ENCODE measurements around the gene STARD5.

STARD5 gene

DNA sequence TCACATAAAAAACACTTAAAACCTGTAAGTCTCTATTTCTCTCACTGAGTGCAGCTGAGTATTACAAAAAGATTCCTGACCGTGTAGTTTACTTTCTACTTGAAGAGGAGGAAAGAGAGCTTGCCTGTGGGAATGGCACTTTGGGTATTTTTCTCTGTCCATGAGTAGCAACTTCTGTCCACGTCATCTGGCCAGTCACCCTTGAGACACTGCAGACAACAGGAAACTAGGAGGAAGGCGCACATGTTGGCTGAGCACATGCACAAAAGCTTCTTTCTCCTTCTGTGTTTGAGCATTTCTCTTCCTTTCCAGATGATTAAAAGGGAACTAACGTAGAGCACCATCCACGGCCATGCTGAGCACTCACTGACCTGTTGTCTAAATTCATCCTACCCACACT lies 19.7 kb downstream of the STARD5 start:
- Histone ChIP-seq H3K27ac (ENCODE audit: low read length, poor library complexity, severe bottlenecking) (no peak overlapping the region), H2BK5ac (ENCODE audit: low read depth, low read length, poor library complexity, severe bottlenecking) (no peak overlapping the region), H2BK12ac (ENCODE audit: low read length in 2 of 2) (peak overlapping the region in 1 of 2 experiments; percentile 21), H3K4me3 (ENCODE audit: insufficient read depth in 1 of 2, low read depth in 1 of 2, low read length in 2 of 2) (no peak overlapping the region), H3K79me1 (replicated peaks; ENCODE audit: low read length, poor library complexity, severe bottlenecking) (no peaks in the 10 kb centered on the region), H3K4ac (ENCODE audit: low read depth in 1 of 2, low read length in 2 of 2) (no peak overlapping the region), H3K4me2 (ENCODE audit: low read length, poor library complexity, severe bottlenecking) (no peak overlapping the region), H3K9me3 (ENCODE audit: control insufficient read depth, low read length) (no peaks in the 10 kb centered on the region), H3K18ac (ENCODE audit: low read depth in 1 of 2, low read length in 2 of 2) (peak overlapping the region in 1 of 2 experiments; percentile 46), H3K36me3 (ENCODE audit: control insufficient read depth in 1 of 2, insufficient read depth in 2 of 2, low read depth in 1 of 2, low read length in 2 of 2) (peaks cover 0 to 45% of the 10 kb centered on the region in 2 experiments), H3K9ac (ENCODE audit: low read length) (no peak overlapping the region), H3K23ac (ENCODE audit: low read length in 2 of 2) (no peak overlapping the region), H2AK5ac (ENCODE audit: low read length, severe bottlenecking) (no peak overlapping the region), H4K91ac (ENCODE audit: low read length) (no peak overlapping the region), H4K8ac (ENCODE audit: low read length) (no peak overlapping the region), H2AFZ (ENCODE audit: low read depth, low read length) (no peak overlapping the region), H3K4me1 (ENCODE audit: control insufficient read depth, insufficient read depth, low read depth, low read length) (peaks cover 2% of the 10 kb centered on the region), H3K14ac (ENCODE audit: low read length in 2 of 2) (no peak overlapping the region), H2BK120ac (ENCODE audit: low read depth, low read length) (no peak overlapping the region), H2BK15ac (ENCODE audit: low read depth, poor library complexity, severe bottlenecking) (peak overlapping the region; percentile 2), H3K27me3 (ENCODE audit: control insufficient read depth in 1 of 2, insufficient read depth in 1 of 2, low read length in 2 of 2) (peaks cover 0 to 38% of the 10 kb centered on the region in 2 experiments)
- 15% methylated on average over 3 of the region's 5 CpGs for WGBS
- peak; percentile 82 for DNase-seq

DNA sequence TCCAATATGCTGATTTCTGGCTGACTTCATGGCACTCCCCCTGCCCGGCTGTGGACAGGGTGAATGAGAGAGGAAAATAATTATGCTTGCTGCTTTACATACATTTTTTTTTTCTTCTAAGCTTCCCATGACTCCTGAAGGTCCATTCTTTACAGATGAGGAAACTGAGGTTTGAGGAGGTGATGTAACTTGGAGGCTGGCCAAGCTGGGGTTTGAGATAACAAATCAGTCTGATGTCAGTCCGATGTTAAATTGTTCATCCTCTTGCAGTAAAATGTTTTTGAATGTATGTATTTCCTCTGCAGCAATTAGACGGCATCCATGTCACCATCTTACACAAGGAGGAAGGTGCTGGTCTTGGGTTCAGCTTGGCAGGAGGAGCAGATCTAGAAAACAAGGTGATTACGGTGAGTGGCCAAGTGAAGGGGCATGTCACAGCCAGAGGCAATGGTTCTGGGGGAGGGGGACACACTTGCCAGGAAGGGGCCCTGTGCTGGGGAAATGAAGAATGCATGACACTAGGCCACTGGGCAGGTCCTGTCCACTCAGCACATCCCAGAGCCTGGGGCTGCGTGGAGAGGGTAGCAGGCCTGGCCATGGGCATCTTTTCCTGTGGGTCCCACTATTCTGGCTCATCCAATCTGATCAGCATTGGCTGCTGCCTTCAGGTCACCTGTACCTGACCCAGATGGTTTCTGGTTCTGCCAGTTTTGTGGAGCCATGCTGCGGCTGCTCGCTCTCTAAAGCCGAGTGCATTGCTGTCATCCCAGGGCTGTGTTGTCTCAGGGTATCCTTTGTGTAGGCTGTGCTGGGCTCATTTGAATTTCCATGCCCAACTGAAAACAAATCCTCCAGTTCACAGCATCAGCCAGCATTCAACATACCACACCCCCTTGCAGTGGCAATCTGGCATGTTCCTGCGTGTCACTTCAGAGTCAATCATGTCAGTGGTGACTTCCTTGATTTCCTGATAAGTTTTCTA lies 20.4 kb downstream of the STARD5 start:
- Histone ChIP-seq H4K91ac (ENCODE audit: low read length) (peak overlapping the region; percentile 52), H3K27ac (ENCODE audit: low read length, poor library complexity, severe bottlenecking) (no peak overlapping the region), H3K36me3 (ENCODE audit: control insufficient read depth in 1 of 2, insufficient read depth in 2 of 2, low read depth in 1 of 2, low read length in 2 of 2) (peaks cover 0 to 40% of the 10 kb centered on the region in 2 experiments), H2AFZ (ENCODE audit: low read depth, low read length) (peak overlapping the region; percentile 47), H3K9ac (ENCODE audit: low read length) (no peak overlapping the region), H2BK5ac (ENCODE audit: low read depth, low read length, poor library complexity, severe bottlenecking) (no peak overlapping the region), H4K8ac (ENCODE audit: low read length) (no peak overlapping the region), H3K4me2 (ENCODE audit: low read length, poor library complexity, severe bottlenecking) (no peak overlapping the region), H3K27me3 (ENCODE audit: control insufficient read depth in 1 of 2, insufficient read depth in 1 of 2, low read length in 2 of 2) (peaks cover 0 to 44% of the 10 kb centered on the region in 2 experiments), H2BK12ac (ENCODE audit: low read length in 2 of 2) (peak overlapping the region in 1 of 2 experiments; percentile 26), H2AK5ac (ENCODE audit: low read length, severe bottlenecking) (no peak overlapping the region), H2BK15ac (ENCODE audit: low read depth, poor library complexity, severe bottlenecking) (no peak overlapping the region), H3K18ac (ENCODE audit: low read depth in 1 of 2, low read length in 2 of 2) (peak overlapping the region in 1 of 2 experiments; percentile 46), H2BK120ac (ENCODE audit: low read depth, low read length) (no peak overlapping the region), H3K4me3 (ENCODE audit: insufficient read depth in 1 of 2, low read depth in 1 of 2, low read length in 2 of 2) (no peak overlapping the region), H3K14ac (ENCODE audit: low read length in 2 of 2) (peak overlapping the region in 1 of 2 experiments; percentile 37), H3K4ac (ENCODE audit: low read depth in 1 of 2, low read length in 2 of 2) (no peak overlapping the region), H3K9me3 (ENCODE audit: control insufficient read depth, low read length) (no peaks in the 10 kb centered on the region), H3K23ac (ENCODE audit: low read length in 2 of 2) (no peak overlapping the region), H3K4me1 (ENCODE audit: control insufficient read depth, insufficient read depth, low read depth, low read length) (peaks cover 2% of the 10 kb centered on the region), H3K79me1 (replicated peaks; ENCODE audit: low read length, poor library complexity, severe bottlenecking) (no peaks in the 10 kb centered on the region)
- no peak for DNase-seq
- 86% methylated on average over 8 of the region's 9 CpGs for WGBS

DNA sequence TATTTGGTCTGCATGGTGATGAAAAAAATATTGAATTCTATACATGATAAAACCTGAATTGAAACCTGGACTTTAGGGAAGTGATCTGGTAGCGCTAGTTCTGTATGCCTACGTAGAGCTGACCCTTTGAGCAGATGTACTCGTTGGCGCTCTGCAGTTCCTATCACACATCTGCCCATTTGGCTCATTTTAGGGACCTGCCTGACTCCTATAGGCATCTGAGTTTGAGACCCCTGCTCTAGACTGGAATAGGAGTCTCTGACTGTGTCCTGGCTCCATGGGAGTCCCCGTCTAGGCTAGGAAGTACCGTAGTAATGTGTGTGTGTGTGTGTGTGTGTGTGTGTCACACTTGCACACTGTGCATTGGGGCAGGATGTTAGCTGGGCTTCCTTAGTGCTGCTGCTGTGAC lies 21.2 kb downstream of the STARD5 start:
- Histone ChIP-seq H2BK120ac (ENCODE audit: low read depth, low read length) (no peak overlapping the region), H2BK5ac (ENCODE audit: low read depth, low read length, poor library complexity, severe bottlenecking) (no peak overlapping the region), H4K91ac (ENCODE audit: low read length) (no peak overlapping the region), H3K4me3 (ENCODE audit: insufficient read depth in 1 of 2, low read depth in 1 of 2, low read length in 2 of 2) (no peak overlapping the region), H3K27me3 (ENCODE audit: control insufficient read depth in 1 of 2, insufficient read depth in 1 of 2, low read length in 2 of 2) (peaks cover 0 to 53% of the 10 kb centered on the region in 2 experiments), H3K79me1 (replicated peaks; ENCODE audit: low read length, poor library complexity, severe bottlenecking) (no peaks in the 10 kb centered on the region), H3K9ac (ENCODE audit: low read length) (no peak overlapping the region), H3K18ac (ENCODE audit: low read depth in 1 of 2, low read length in 2 of 2) (no peak overlapping the region), H2BK15ac (ENCODE audit: low read depth, poor library complexity, severe bottlenecking) (no peak overlapping the region), H3K9me3 (ENCODE audit: control insufficient read depth, low read length) (no peaks in the 10 kb centered on the region), H3K27ac (ENCODE audit: low read length, poor library complexity, severe bottlenecking) (no peak overlapping the region), H2AK5ac (ENCODE audit: low read length, severe bottlenecking) (no peak overlapping the region), H3K23ac (ENCODE audit: low read length in 2 of 2) (no peak overlapping the region), H2AFZ (ENCODE audit: low read depth, low read length) (no peak overlapping the region), H3K36me3 (ENCODE audit: control insufficient read depth in 1 of 2, insufficient read depth in 2 of 2, low read depth in 1 of 2, low read length in 2 of 2) (peaks cover 0 to 39% of the 10 kb centered on the region in 2 experiments), H3K14ac (ENCODE audit: low read length in 2 of 2) (no peak overlapping the region), H3K4me2 (ENCODE audit: low read length, poor library complexity, severe bottlenecking) (no peak overlapping the region), H3K4ac (ENCODE audit: low read depth in 1 of 2, low read length in 2 of 2) (no peak overlapping the region), H3K4me1 (ENCODE audit: control insufficient read depth, insufficient read depth, low read depth, low read length) (peaks cover 2% of the 10 kb centered on the region), H2BK12ac (ENCODE audit: low read length in 2 of 2) (no peak overlapping the region), H4K8ac (ENCODE audit: low read length) (no peak overlapping the region)
- 93% methylated on average over 6 of the region's 6 CpGs for WGBS
- DNase-seq = no peak

DNA sequence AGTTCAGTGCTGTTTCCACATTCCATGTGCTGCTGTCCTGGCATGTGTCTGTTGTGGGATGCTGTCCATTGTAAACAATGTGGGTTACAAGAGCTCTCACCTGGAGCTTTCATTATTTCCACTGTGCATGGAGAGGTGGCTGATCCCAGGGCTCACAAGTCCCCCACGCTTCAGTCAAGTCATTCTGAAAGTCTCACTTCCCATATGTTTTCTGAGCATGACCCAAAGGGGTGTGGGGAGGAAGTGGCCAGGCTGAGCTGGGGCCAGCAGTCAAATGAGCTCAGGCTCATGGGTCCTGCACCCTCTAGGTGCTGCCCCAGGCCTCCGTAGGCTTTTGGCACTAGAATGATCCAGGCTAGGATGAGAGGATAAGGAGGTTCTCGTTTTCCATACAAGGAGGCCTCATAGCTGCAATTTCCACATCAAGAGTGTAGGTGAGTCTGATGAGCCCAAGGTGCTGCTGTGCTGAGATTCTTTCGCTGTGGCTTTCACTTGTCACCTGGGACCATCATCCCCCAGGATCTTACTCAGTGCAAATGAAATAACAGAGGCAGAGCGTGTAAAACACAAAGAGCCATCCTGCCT lies 22.0 kb downstream of the STARD5 start:
- H3K27me3 ChIP-seq (ENCODE audit: control insufficient read depth in 1 of 2, insufficient read depth in 1 of 2, low read length in 2 of 2) = peaks cover 0 to 59% of the 10 kb centered on the region in 2 experiments
- no peaks in the 10 kb centered on the region for H3K9me3 ChIP-seq (ENCODE audit: control insufficient read depth, low read length)
- H3K9ac ChIP-seq (ENCODE audit: low read length) = no peak overlapping the region
- no peak overlapping the region for H4K91ac ChIP-seq (ENCODE audit: low read length)
- DNase-seq = no peak
- H3K4ac ChIP-seq (ENCODE audit: low read depth in 1 of 2, low read length in 2 of 2) = no peak overlapping the region
- no peaks in the 10 kb centered on the region for H3K79me1 ChIP-seq (replicated peaks; ENCODE audit: low read length, poor library complexity, severe bottlenecking)
- H2BK12ac ChIP-seq (ENCODE audit: low read length in 2 of 2) = no peak overlapping the region
- peaks cover 0 to 32% of the 10 kb centered on the region in 2 experiments for H3K36me3 ChIP-seq (ENCODE audit: control insufficient read depth in 1 of 2, insufficient read depth in 2 of 2, low read depth in 1 of 2, low read length in 2 of 2)
- H3K23ac ChIP-seq (ENCODE audit: low read length in 2 of 2) = no peak overlapping the region
- no peak overlapping the region for H4K8ac ChIP-seq (ENCODE audit: low read length)
- 80% methylated on average over 5 of the region's 5 CpGs for WGBS
- H2BK15ac ChIP-seq (ENCODE audit: low read depth, poor library complexity, severe bottlenecking) = no peak overlapping the region
- H2BK120ac ChIP-seq (ENCODE audit: low read depth, low read length) = no peak overlapping the region
- H2AFZ ChIP-seq (ENCODE audit: low read depth, low read length) = no peak overlapping the region
- H3K4me3 ChIP-seq (ENCODE audit: insufficient read depth in 1 of 2, low read depth in 1 of 2, low read length in 2 of 2) = no peak overlapping the region
- no peak overlapping the region for H3K18ac ChIP-seq (ENCODE audit: low read depth in 1 of 2, low read length in 2 of 2)
- H2AK5ac ChIP-seq (ENCODE audit: low read length, severe bottlenecking) = no peak overlapping the region
- H3K27ac ChIP-seq (ENCODE audit: low read length, poor library complexity, severe bottlenecking) = no peak overlapping the region
- peaks cover 5% of the 10 kb centered on the region for H3K4me1 ChIP-seq (ENCODE audit: control insufficient read depth, insufficient read depth, low read depth, low read length)
- H2BK5ac ChIP-seq (ENCODE audit: low read depth, low read length, poor library complexity, severe bottlenecking) = no peak overlapping the region
- H3K14ac ChIP-seq (ENCODE audit: low read length in 2 of 2) = no peak overlapping the region
- H3K4me2 ChIP-seq (ENCODE audit: low read length, poor library complexity, severe bottlenecking) = no peak overlapping the region
